GM13976 (cell line): ENCODE measurements around the gene ALK.

ENCODE experiments used
- DNase-seq: peaks from one replicate; pipeline ENCODE4 v3.0.0; 2012; ENCODE audit warnings: low spot score
- CTCF ChIP-seq: IDR thresholded peaks from 2 replicates; pipeline ENCODE4 v1.5.1; 2012; ENCODE audit warnings: borderline replicate concordance, mild to moderate bottlenecking; ENCODE audit not compliant: insufficient read depth; ENCODE audit errors: extremely low read depth, missing control alignments, control extremely low read depth
- in situ Hi-C: fragments of 300-500 bp; cut with MboI; formaldehyde crosslinking; loops from one replicate; pipeline ENCODE4 v1.12.0; 2022; ENCODE audit warnings: low sequenced_read_pairs, mixed read lengths, inconsistent platforms; ENCODE audit not compliant: unreplicated experiment

The ALK gene

GRCh38 chr2:29227935-29228675, 693.3 kb downstream of the ALK start:
- no peak for DNase-seq
- in situ Hi-C loops = no loop called here
- TF ChIP-seq CTCF = no peak

- in situ Hi-C loops = no loop called here
- no peak for TF ChIP-seq CTCF
- no peak for DNase-seq
These were observed 694.6 kb downstream of the ALK start for GRCh38 chr2:29226808-29227207.

DNA sequence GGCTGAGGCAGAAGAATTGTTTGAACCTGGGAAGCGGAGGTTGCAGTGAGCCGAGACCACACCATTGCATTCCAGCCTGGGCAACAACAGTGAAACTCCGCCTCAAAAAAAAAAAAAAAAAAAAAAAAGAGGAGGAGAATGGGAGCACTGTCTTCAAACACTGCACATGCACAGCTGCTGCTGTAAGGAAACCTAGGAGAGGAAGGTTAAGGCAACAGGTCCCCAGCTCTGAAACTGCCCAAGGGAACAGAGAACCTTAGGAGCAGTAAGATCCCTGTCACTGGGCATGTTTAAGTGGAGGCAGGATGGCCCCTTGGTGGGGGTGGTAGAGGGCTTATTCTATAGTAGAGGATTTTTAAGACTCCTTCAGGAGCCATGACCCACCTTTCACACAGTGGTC, 695.0 kb downstream of the ALK start:
- DNase-seq = no peak
- no peak for TF ChIP-seq CTCF
- in situ Hi-C loops = no loop called here

DNA sequence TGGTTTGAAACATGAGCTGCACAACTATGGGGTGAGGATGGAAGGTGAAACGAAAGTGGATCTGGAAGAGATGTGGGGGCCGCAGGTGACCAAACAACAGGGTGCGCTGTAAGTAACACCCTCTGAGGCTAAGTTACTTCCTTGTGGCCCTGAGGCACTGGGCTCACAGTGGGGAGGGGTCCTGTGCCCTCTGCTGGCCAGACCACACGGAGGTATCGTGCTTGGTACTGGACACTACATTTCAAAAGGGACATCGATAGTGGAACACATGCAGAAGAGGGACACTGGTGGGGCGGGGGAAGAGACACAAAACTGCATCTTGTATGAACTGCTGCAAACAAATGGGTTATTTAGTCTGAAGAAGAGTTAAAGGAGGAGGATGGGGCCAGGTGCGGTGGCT, 695.6 kb downstream of the ALK start:
- no peak for TF ChIP-seq CTCF
- in situ Hi-C loops = no loop called here

GRCh38 chr2:29224693-29225551, 696.5 kb downstream of the ALK start:
- in situ Hi-C loops = no loop called here
- DNase-seq = no peak
- TF ChIP-seq CTCF = no peak

More for the DNA sequence above, 695.6 kb downstream of the ALK start:
- no peak for DNase-seq

GRCh38 chr2:29223851-29224692, 697.3 kb downstream of the ALK start:
- no peak for TF ChIP-seq CTCF
- DNase-seq = no peak
- in situ Hi-C loops = no loop called here
